ENCODE results near the gene HYCC2. TPM values are rescaled to one million over a fixed set of nuclear protein-coding genes. Genes with fewer than 3 reads are reported as not detected.
"Not testable (repeated sequence)": the region's sequence is repeated elsewhere in the genome, so short reads cannot be mapped to it uniquely, and the experiment has no call there.

HYCC2 gene
- total RNA-seq (10 to 100 TPM; 34.8 to 38.3 (median 36.1) TPM), polyA plus RNA-seq (10 to 100 TPM; 20.8 to 27.0 TPM), total RNA-seq (47.0 reads per million, percentile 70 among the genes with 10 or more reads in this experiment)

DNA sequence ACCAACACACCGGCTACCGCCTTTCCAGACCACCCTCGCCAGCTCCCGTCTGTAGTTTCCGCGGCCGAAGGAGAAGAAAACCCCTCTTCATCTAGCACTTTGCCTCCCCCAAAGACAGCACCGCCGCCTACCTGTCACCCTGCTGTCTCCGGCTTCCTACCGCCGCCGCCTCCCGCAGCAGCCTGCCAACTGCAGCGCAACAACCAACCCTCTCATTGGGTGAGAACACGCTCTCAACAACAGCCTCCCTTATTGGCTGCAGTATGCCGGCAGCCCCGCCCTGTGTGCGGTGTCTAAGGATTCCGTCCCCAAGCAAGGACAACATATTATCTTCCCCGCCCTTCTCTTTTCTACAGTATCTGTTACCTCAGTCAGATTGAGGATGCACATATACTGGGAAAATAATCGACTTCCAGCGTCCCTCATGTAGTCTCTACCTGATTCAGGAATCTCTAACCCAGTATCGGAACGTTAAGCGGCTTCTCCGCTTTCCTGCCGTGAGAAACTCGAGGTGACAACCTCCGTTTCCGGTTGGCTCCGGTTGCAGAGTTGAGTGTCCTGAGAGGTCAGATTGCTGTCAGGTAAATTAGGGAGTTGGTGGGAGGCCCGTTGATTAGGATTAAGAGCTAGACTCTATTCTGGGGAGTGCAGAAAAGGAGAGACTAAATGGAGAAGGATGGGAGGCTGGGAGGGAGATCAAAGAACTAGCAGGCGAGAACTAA is at the start of gene HYCC2, which contains the start of gene NDUFB3:
HYCC2 (minus strand) TSS at position 193 of the 722 bp plus-strand sequence. CDS start 47,662 bp downstream, outside the sequence.
NDUFB3 (plus strand) TSS at position 523 of the 722 bp plus-strand sequence. CDS start 6,882 bp downstream, outside the sequence.
- Histone ChIP-seq H3K36me3 (ENCODE audit: control insufficient read depth in 2 of 3, insufficient read depth in 3 of 3, low read length in 3 of 3) (peaks cover 0 to 4% (median 0%) of the 10 kb centered on the region in 3 experiments), H3K4me3 (ENCODE audit: low read length) (peak within 1 kb of the TSS; percentile 92), H3K9me3 (ENCODE audit: control insufficient read depth in 2 of 3, low read length in 3 of 3) (no peaks in the 10 kb centered on the region), H3K27ac (ENCODE audit: low read depth, low read length) (peak within 1 kb of the TSS; percentile 83), H3K4me1 (ENCODE audit: control insufficient read depth in 2 of 2, insufficient read depth in 2 of 2, low read length in 2 of 2) (peaks cover 32 to 36% of the 10 kb centered on the region in 2 donors), H3K27me3 (ENCODE audit: control insufficient read depth in 2 of 2, insufficient read depth in 2 of 2, low read length in 2 of 2) (no peaks in the 10 kb centered on the region)
- H3K27ac Mint-ChIP-seq, result peak within 1 kb of the TSS; percentile 86 to 99 (median 95)
- peak; percentile 79 to 96 (median 95) for DNase-seq
- peaks cover 0 to 4% (median 0%) of the 10 kb centered on the region in 11 donors for H3K9me3 Mint-ChIP-seq
- ChIA-PET CTCF (interaction anchor here (0.8 to 5.4 kb wide), 4 partner anchors 47 to 161 kb away, joined by 3 to 53 read pairs (median 4); no protein-coding TSS in a partner anchor), POLR2A (interaction anchor here (1.0 to 6.7 kb wide), 9 partner anchors 45 to 359 kb away, joined by 3 to 97 read pairs (median 5); partner anchors contain the start of genes CFLAR, CLK1, NIF3L1 and PPIL3)
- H3K27me3 Mint-ChIP-seq, result no peaks in the 10 kb centered on the region
- peaks cover 0 to 1% (median 0%) of the 10 kb centered on the region in 5 donors for H3K36me3 Mint-ChIP-seq
- intact Hi-C loops (cut with micrococcal nuclease), result loop anchor here (1.0 to 5.0 kb wide), 17 partner anchors 45 to 1841 kb away; partner anchors contain the start of genes BZW1 (in 2 of the 2), NIF3L1 (in 2 of the 2), PPIL3 (in 2 of the 2) and STRADB (in 2 of the 2)
- ATAC-seq, result peak; percentile 98
- peaks cover 31 to 74% (median 55%) of the 10 kb centered on the region in 7 donors for H3K4me1 Mint-ChIP-seq
- peak within 1 kb of the TSS; percentile 91 to 99 (median 94) for H3K4me3 Mint-ChIP-seq

DNA sequence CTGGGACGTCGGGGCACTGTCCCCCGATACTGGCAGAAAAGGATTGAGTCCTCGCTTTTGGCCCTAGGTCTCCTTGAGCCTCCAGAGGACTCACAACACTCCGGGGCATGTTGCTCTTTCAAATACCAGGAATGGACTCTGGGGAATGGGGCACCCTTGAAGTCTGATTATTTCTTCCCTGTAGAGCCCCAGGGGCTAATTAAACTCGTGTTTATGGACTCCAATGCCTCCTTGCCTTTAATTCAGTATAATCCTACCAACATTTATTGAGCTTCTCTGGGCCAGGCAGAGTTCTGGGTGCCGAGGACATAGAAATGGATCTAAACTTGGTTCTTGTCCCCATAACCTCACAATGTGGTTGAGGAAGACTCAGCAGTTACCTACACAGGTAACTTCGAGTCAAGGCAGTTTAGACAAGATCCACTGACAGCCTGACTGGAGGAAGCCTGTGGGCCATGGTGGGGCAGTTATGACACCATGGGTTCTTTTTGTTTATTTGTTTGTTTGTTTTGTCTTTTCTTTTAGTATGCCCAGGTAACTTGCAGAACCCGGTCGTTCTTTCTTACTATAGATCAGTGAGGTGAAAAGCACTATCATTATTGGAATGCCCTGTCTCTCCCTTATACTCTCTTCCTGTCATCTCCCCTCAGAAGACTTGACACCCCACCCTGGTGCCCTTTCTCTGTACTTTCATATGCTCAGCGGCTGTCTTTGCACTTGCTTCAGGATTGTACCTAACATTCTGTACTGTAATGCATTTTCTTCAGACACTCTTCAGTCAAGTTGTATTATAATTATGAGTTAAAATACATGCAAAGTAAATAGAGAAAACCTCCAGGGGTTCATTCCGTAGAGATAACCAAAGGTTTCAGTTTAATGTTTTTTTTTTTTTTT is 47.7 kb upstream of the HYCC2 start:
- peak overlapping the region; percentile 90 to 100 (median 98) for H3K27ac Mint-ChIP-seq
- H3K27me3 ChIP-seq (ENCODE audit: control insufficient read depth in 2 of 2, insufficient read depth in 2 of 2, low read length in 2 of 2), result no peaks in the 10 kb centered on the region
- ATAC-seq (peak; percentile 5), DNase-seq (peak in 4 of 9 donors; percentile 16 to 30 (median 23))
- peaks cover 5 to 44% (median 9%) of the 10 kb centered on the region in 5 donors for H3K36me3 Mint-ChIP-seq
- peaks cover 32 to 43% of the 10 kb centered on the region in 2 donors for H3K4me1 ChIP-seq (ENCODE audit: control insufficient read depth in 2 of 2, insufficient read depth in 2 of 2, low read length in 2 of 2)
- H3K4me3 Mint-ChIP-seq, result peak overlapping the region; percentile 90 to 100 (median 97)
- H3K4me3 ChIP-seq (ENCODE audit: low read length), result peak overlapping the region; percentile 87
- peaks cover 0 to 2% (median 0%) of the 10 kb centered on the region in 5 donors for H3K27me3 Mint-ChIP-seq
- intact Hi-C loops (cut with micrococcal nuclease), result loop anchor here (1.0 to 5.0 kb wide), 17 partner anchors 8 to 1148 kb away; partner anchors contain the start of genes ALS2 (in 2 of the 2), NOP58 (in 2 of the 2), FZD7 (in 1 of the 2) and HYCC2 (in 1 of the 2)
- H3K4me1 Mint-ChIP-seq, result peaks cover 35 to 68% (median 54%) of the 10 kb centered on the region in 7 donors
- ChIA-PET POLR2A (interaction anchor here (0.6 to 5.8 kb wide), 13 partner anchors 12 to 418 kb away, joined by 3 to 97 read pairs (median 30); partner anchors contain the start of genes CLK1, HYCC2, NDUFB3 and NIF3L1), CTCF (interaction anchor here (0.5 to 5.7 kb wide), 8 partner anchors 26 to 204 kb away, joined by 3 to 68 read pairs (median 5); partner anchors contain the start of gene NDUFB3)
- peaks cover 0 to 2% (median 0%) of the 10 kb centered on the region in 11 donors for H3K9me3 Mint-ChIP-seq
- H3K36me3 ChIP-seq (ENCODE audit: control insufficient read depth in 2 of 3, insufficient read depth in 3 of 3, low read length in 3 of 3), result peaks cover 0 to 8% (median 0%) of the 10 kb centered on the region in 3 experiments
- peak overlapping the region; percentile 93 for H3K27ac ChIP-seq (ENCODE audit: low read depth, low read length)
- H3K9me3 ChIP-seq (ENCODE audit: control insufficient read depth in 2 of 3, low read length in 3 of 3), result no peaks in the 10 kb centered on the region

DNA sequence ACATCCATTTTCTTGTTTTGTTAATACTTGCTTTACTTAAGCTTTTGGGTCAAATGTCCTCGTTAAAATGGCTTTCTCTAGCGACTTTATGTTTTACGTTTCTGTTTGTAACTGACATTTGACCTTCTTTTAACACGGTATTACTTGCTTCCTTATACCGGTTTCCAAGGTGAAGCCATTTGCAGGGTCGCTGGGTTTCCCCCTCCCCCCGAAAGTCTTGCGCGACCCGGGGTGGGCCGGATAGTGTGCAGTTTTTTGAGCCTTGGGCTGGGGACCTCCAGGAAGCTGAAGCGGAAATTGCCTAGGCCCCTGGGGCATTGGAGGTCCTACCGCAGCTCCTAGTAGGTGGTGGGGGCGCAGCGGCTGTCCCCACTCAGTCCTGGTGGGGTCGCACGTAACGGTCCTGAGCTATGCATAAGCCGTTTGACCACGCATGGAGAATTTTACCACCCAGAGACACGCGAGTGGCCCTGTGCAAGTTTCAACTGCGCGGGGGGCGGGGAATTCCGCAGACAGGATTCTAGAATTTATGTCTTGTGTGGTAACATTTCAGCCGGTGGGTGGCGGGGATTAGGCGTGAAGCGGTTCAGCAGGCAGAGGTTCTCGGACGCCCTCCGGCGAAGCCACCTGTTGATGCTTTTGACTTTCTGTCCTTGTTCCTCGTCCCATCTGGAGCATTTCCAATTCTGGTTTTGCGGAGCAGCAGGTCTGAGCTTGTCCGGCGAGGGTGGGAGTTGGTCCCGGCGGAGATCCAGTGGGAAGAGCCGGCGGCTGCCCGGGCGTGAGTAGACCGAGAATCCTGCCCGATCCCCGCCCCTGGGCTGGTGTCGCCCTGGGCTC is 46.9 kb upstream of the HYCC2 start:
- ATAC-seq (peak; percentile 65), DNase-seq (peak; percentile 66 to 85 (median 79))
- H3K4me3 ChIP-seq (ENCODE audit: low read length), result peak overlapping the region; percentile 87
- H3K4me3 Mint-ChIP-seq, result peak overlapping the region; percentile 90 to 100 (median 97)
- no peaks in the 10 kb centered on the region for H3K9me3 ChIP-seq (ENCODE audit: control insufficient read depth in 2 of 3, low read length in 3 of 3)
- peaks cover 23 to 36% of the 10 kb centered on the region in 2 donors for H3K4me1 ChIP-seq (ENCODE audit: control insufficient read depth in 2 of 2, insufficient read depth in 2 of 2, low read length in 2 of 2)
- peak overlapping the region; percentile 90 to 100 (median 98) for H3K27ac Mint-ChIP-seq
- H3K4me1 Mint-ChIP-seq, result peaks cover 31 to 64% (median 50%) of the 10 kb centered on the region in 7 donors
- POLR2A ChIA-PET, result interaction anchor here (0.8 to 5.8 kb wide), 23 partner anchors 11 to 405 kb away, joined by 3 to 97 read pairs (median 9); partner anchors contain the start of genes CASP10, CASP8, CLK1 and HYCC2
- peaks cover 0 to 2% (median 0%) of the 10 kb centered on the region in 5 donors for H3K27me3 Mint-ChIP-seq
- peaks cover 0 to 2% (median 0%) of the 10 kb centered on the region in 11 donors for H3K9me3 Mint-ChIP-seq
- H3K36me3 Mint-ChIP-seq, result peaks cover 5 to 41% (median 9%) of the 10 kb centered on the region in 5 donors
- intact Hi-C loops (cut with micrococcal nuclease), result loop anchor here (1.0 to 5.0 kb wide), 16 partner anchors 11 to 1149 kb away; partner anchors contain the start of genes ALS2 (in 2 of the 2), NOP58 (in 2 of the 2), FZD7 (in 1 of the 2) and HYCC2 (in 1 of the 2)
- H3K27me3 ChIP-seq (ENCODE audit: control insufficient read depth in 2 of 2, insufficient read depth in 2 of 2, low read length in 2 of 2), result no peaks in the 10 kb centered on the region
- H3K27ac ChIP-seq (ENCODE audit: low read depth, low read length), result peak overlapping the region; percentile 93
- H3K36me3 ChIP-seq (ENCODE audit: control insufficient read depth in 2 of 3, insufficient read depth in 3 of 3, low read length in 3 of 3), result peaks cover 0 to 8% (median 0%) of the 10 kb centered on the region in 3 experiments
- CTCF ChIA-PET, result interaction anchor here (0.5 to 5.7 kb wide), 14 partner anchors 17 to 405 kb away, joined by 3 to 68 read pairs (median 4); partner anchors contain the start of gene NDUFB3

DNA sequence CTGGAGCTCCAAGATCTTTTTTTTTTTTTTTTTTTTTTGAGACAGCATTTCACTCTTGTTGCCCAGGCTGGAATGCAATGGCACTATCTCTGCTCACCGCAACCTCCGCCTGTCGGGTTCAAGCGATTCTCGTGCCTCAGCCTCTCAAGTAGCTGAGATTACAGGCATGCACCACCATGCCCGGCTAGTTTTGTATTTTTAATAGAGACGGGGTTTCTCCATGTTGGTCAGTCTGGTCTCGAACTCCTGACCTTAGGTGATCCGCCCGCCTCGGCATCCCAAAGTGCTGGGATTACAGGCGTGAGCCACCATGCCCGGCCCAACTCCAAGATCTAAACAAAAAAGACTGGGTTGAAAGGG is 46.2 kb upstream of the HYCC2 start:
- H3K27me3 ChIP-seq (ENCODE audit: control insufficient read depth in 2 of 2, insufficient read depth in 2 of 2, low read length in 2 of 2); H3K9me3 ChIP-seq (ENCODE audit: control insufficient read depth in 2 of 3, low read length in 3 of 3); H3K27me3 Mint-ChIP-seq; H3K9me3 Mint-ChIP-seq; H3K36me3 ChIP-seq (ENCODE audit: control insufficient read depth in 2 of 3, insufficient read depth in 3 of 3, low read length in 3 of 3): not testable (repeated sequence)
- H3K4me1 Mint-ChIP-seq, result peaks cover 28 to 60% (median 48%) of the 10 kb centered on the region in 7 donors
- intact Hi-C loops (cut with micrococcal nuclease), result loop anchor here (1.0 to 5.0 kb wide), 24 partner anchors 12 to 1150 kb away; partner anchors contain the start of genes ALS2 (in 2 of the 2), CLK1 (in 2 of the 2), NOP58 (in 2 of the 2) and ORC2 (in 2 of the 2)
- peaks cover 4 to 39% (median 8%) of the 10 kb centered on the region in 5 donors for H3K36me3 Mint-ChIP-seq
- peak overlapping the region; percentile 90 to 100 (median 97) for H3K4me3 Mint-ChIP-seq
- CTCF ChIA-PET, result interaction anchor here (0.8 to 5.7 kb wide), 12 partner anchors 17 to 405 kb away, joined by 3 to 68 read pairs (median 4); partner anchors contain the start of genes CASP10 and NDUFB3
- peak; percentile 0 for ATAC-seq
- POLR2A ChIA-PET, result interaction anchor here (0.8 to 5.8 kb wide), 24 partner anchors 11 to 404 kb away, joined by 3 to 97 read pairs (median 12); partner anchors contain the start of genes CASP10, CASP8, CLK1 and HYCC2
- Histone ChIP-seq H3K27ac (ENCODE audit: low read depth, low read length) (peak overlapping the region; percentile 93), H3K4me3 (ENCODE audit: low read length) (peak overlapping the region; percentile 87), H3K4me1 (ENCODE audit: control insufficient read depth in 2 of 2, insufficient read depth in 2 of 2, low read length in 2 of 2) (peaks cover 17 to 30% of the 10 kb centered on the region in 2 donors)
- peak in 1 of 9 donors; percentile 17 for DNase-seq
- peak overlapping the region; percentile 90 to 100 (median 98) for H3K27ac Mint-ChIP-seq
